ENCODE measurements around the gene COP1.
A peak's percentile ranks its signal among the peaks of the same experiment; 100 is the strongest.
"Not testable (repeated sequence)": the region's sequence is repeated elsewhere in the genome, so short reads cannot be mapped to it uniquely, and the experiment has no call there.

Gene COP1

DNA sequence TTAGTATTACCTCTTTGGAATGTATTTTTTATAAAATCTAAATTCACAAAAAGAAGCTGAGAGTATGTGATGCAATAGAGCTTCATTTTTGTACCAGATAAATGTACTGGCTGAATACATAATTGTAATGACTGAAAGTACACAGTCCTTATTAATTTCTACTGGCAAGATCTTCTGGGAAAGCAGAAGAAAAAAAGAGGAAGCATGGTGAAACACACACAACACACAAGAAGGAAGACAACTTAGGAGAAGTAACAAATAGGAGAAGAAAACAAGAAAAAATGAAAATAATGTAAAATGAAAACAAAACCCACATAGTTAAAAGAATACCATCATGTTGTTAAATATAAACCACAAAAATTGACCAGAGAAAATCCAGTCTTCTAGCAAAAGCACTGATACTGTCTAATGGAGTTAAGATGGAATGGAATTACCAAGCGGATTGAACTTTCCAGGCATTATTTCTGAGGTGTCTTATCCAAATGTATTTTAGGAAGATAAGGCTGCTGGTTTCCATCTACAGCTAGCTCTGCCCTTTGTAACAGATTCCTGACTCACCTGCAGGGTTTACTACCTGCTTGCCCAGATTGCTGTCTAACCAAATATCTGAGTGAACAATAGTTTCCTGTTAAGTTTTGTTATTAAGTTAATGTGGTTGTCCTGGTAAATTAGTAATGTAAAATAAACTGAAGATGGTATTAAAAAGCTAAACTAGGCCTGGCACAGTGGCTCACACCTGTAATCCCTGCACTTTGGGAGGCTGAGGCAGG is 4.5 kb upstream of the COP1 start:
- DNase-seq (ENCODE audit: low read depth in 1 of 2, low spot score in 1 of 2), result no peak
- no peak for TF ChIP-seq JUND (IDR thresholded peaks at IDR 0.05; ENCODE audit: low read depth)
- in situ Hi-C loops (cut with HindIII; ENCODE audit: low pct_unique_long_range_greater_than_20kb, low sequenced_read_pairs), result no loop called here

DNA sequence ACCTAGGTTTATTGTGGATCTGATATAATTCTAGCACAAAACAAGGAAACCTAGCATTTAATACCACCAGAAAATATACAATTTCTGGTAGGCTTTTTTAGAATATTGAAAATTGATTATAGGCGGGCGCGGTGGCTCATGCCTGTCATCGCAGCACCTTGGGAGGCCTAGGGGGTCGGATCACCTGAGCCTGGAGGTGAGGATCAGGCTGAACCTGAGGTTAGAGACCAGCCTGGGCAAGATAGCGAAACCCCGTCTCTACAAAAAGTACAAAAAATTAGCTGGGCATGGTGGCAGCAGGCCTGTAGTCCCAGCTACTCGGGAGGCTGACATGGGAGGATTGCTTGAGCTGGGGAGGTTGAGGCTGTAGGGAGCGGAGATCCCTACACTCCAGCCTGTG is 948 bp upstream of the COP1 start:
- in situ Hi-C loops (cut with HindIII; ENCODE audit: low pct_unique_long_range_greater_than_20kb, low sequenced_read_pairs), result no loop called here
- TF ChIP-seq JUND (IDR thresholded peaks at IDR 0.05; ENCODE audit: low read depth), result no peak
- DNase-seq (ENCODE audit: low read depth in 1 of 2, low spot score in 1 of 2), result no peak

DNA sequence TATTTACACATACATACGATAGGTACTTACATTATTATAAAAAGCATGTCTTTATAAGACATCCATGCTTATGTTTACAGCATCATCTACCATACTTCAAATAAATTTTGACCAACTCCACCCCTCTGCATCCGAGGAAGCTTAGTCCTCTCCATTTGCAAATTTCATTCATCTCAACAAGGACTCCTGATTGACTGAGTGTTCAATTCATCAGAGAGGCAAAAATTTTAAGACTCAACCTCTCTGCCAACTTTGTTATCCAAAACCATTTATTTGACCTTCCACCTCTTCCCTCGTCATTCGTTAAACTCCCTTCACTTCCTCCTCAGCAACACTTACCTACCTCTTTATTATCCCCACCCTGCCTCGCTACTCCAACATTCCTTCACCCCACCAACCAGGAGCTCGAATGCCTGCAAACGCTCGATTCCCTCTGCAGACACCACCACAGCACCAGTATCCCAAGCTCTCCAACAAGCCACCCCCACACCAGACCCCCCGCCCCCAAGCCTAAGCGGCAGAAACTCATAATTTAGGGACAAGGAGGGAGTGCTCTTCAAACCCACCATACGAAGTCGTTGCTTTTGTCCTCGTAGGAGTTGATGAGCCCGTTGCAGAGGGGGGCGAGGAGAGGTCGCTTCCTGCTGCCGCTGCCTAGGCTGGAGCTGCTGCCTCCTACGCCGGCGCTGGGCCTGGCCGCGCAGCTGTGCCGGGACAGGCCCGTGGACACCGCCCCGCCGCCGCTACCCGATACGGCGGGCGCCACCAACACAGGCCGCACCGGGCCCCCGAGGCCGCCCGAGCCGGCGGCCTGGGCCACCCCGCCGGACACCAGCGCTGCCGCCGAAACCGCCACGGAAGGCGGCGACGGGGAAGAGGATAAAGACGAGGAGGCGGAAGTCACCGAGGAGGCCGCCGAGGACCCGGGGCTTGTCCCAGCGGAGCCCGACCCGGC is 803 bp downstream of the COP1 start:
- in situ Hi-C loops (cut with HindIII; ENCODE audit: low pct_unique_long_range_greater_than_20kb, low sequenced_read_pairs), result no loop called here
- peak; percentile 33 to 47 for DNase-seq (ENCODE audit: low read depth in 1 of 2, low spot score in 1 of 2)
- TF ChIP-seq JUND (IDR thresholded peaks at IDR 0.05; ENCODE audit: low read depth), result no peak

DNA sequence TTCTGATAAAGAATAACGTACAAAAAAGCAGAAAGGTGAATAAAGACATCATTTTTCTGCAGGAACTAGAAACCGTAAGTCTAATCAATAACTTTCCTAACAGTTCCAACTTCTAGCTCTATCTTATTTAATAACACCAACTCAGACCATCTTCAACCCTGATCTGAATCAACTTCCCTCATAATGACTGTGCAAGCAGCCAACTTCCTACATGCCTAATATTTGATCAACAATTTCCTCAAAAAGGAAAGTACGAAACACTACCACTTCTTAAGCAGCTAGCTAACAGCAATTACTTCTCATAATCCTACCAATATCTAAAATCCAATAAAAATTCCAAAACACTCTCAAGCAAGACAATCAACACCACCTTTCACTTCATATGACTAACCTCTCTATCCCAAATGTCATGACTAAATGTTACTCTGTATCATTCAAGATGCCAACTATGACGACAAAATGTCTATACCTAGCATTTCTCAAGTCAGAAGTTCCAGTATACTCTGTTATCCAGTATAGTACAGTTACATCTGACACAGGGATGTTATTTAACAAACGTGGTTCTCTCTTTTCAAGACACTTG is 1.7 kb downstream of the COP1 start:
- in situ Hi-C loops (cut with HindIII; ENCODE audit: low pct_unique_long_range_greater_than_20kb, low sequenced_read_pairs), result no loop called here
- TF ChIP-seq JUND (IDR thresholded peaks at IDR 0.05; ENCODE audit: low read depth), result no peak
- DNase-seq (ENCODE audit: low read depth in 1 of 2, low spot score in 1 of 2), result no peak

DNA sequence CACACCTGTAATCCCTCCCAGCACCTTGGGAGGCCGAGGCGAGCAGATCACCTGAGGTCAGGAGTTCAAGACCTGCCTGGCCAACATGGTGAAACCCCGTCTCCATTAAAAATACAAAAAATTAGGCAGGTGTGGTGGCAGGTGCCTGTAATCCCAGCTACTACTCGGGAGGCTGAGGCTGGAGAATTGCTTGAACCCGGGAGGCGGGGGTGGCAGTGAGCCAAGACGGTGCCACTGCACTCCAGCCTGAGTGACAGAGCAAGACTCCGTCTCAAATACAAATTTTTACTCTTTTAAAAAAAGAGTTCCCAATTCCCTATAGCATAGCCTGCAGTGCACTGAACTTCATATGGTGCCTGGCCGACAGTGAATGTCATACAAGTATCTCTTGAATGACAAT is 2.4 kb downstream of the COP1 start:
- DNase-seq (ENCODE audit: low read depth in 1 of 2, low spot score in 1 of 2); in situ Hi-C loops (cut with HindIII; ENCODE audit: low pct_unique_long_range_greater_than_20kb, low sequenced_read_pairs): not testable (repeated sequence)

DNA sequence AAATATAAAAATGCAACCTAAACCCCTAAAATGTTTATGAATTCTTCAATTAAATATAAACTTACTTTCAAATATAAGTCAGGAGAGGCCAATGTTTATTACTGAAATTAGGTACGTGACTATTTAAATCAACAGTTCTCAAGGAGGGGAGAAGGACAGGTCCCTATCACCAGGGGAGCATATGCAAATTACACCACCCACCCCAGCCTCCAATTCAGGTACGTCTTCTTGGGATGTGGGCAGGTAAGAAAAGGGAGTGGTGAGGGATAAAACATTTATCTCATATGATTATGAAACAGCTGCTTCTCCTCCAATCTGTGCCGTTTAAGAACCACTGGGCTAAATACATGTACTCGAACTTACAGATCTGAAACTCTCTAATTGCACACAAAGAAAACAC is 3.4 kb downstream of the COP1 start:
- TF ChIP-seq JUND (IDR thresholded peaks at IDR 0.05; ENCODE audit: low read depth), result no peak
- DNase-seq (ENCODE audit: low read depth in 1 of 2, low spot score in 1 of 2), result no peak
- in situ Hi-C loops (cut with HindIII; ENCODE audit: low pct_unique_long_range_greater_than_20kb, low sequenced_read_pairs), result no loop called here

DNA sequence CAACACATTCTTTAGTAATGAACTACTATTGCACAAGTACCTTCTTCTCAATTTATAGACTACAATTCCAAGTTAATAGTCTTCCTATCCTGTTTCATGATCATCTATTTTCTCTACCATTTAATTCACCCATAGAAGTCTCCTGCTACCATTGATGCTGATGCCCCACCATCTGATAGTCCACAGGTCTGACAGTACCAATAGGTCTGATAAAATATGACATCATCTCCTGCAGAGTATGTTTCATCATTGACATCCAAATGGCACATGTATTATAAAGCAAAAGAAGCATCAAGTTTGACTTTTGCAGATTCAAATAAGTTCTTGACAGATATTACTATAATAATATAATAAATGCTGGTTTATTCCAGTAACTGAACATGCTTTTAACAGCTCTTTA is 5.5 kb downstream of the COP1 start:
- no peak for DNase-seq (ENCODE audit: low read depth in 1 of 2, low spot score in 1 of 2)
- no peak for TF ChIP-seq JUND (IDR thresholded peaks at IDR 0.05; ENCODE audit: low read depth)
- in situ Hi-C loops (cut with HindIII; ENCODE audit: low pct_unique_long_range_greater_than_20kb, low sequenced_read_pairs), result no loop called here

DNA sequence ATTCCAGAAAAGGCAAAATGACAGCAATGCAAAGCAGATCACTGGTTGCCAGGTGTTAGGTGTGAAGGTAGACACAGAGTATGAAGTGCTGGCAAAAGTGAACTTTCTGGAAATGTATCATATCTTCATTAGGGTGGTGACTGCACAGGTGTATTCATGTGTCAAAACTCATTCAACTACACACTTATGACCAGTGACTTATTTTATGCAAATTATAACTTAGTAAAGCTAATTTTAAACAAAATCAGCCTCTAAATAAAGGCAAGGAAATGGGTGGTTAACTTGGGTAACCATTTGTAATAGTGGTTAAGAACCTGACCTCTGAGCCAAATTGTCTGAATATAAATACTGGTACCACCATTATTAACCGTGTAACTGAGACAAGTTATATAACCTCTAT is 7.4 kb downstream of the COP1 start:
- TF ChIP-seq JUND (IDR thresholded peaks at IDR 0.05; ENCODE audit: low read depth), result no peak
- in situ Hi-C loops (cut with HindIII; ENCODE audit: low pct_unique_long_range_greater_than_20kb, low sequenced_read_pairs), result no loop called here

DNA sequence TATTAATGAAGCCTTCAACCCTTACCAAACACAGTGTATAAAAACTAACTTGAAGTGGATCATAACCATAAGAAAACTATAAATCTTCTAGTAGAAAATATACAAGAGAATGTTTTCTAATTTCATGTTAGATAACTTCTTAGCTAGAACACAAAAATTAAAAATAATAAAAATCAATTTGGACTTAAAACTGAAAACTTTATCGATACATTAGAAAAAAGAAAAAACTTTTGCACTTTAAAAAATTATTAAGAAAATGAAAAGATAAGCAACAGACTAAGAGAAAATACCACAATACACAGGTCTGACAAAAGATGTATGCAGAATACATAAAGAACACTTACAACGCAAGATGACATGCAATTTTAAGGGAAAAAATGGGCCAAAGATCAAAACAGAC is 8.7 kb downstream of the COP1 start:
- DNase-seq (ENCODE audit: low read depth in 1 of 2, low spot score in 1 of 2), result no peak
- TF ChIP-seq JUND (IDR thresholded peaks at IDR 0.05; ENCODE audit: low read depth), result no peak
- in situ Hi-C loops (cut with HindIII; ENCODE audit: low pct_unique_long_range_greater_than_20kb, low sequenced_read_pairs), result no loop called here

More for the DNA sequence above, 7.4 kb downstream of the COP1 start:
- no peak for DNase-seq (ENCODE audit: low read depth in 1 of 2, low spot score in 1 of 2)

DNA sequence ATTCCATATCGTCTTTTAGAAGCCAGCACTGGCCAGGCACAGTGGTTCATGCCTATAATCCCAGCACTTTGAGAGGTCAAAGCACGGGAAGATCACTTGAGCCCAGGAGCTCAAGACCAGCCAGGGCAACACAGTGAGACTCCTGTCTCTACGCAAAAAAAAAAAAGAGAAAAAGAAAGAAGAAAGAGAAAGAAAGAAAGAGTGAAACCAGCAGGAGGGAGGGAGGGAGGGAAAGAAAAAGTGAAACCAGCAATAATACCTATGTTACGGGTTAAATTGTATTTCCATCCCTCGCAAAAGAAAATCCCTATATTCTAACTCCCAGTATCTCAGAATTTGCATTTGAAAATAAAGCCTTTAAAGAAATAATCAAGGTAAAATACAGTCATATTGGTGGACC is 10.4 kb downstream of the COP1 start:
- no peak for TF ChIP-seq JUND (IDR thresholded peaks at IDR 0.05; ENCODE audit: low read depth)
- in situ Hi-C loops (cut with HindIII; ENCODE audit: low pct_unique_long_range_greater_than_20kb, low sequenced_read_pairs), result no loop called here

DNA sequence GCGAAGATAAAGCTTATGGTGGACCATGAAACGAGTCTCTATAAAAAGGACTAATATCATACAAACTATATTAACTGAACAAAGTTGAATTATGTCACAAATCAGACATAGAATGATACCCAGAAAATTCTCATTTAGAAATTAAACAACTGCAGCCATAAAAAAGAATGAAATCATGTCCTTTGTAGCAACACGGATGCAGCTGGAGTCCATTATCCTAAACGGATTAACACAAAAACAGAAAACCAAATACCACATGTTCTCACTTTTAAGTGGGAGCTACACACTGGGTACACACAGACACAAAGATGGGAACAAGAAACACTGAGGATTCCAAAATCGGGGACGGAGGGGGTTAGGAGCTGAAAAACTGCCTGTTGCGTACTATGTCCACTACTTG is 11.5 kb downstream of the COP1 start:
- no peak for TF ChIP-seq JUND (IDR thresholded peaks at IDR 0.05; ENCODE audit: low read depth)
- no peak for DNase-seq (ENCODE audit: low read depth in 1 of 2, low spot score in 1 of 2)
- in situ Hi-C loops (cut with HindIII; ENCODE audit: low pct_unique_long_range_greater_than_20kb, low sequenced_read_pairs), result no loop called here

More for the DNA sequence above, 10.4 kb downstream of the COP1 start:
- no peak for DNase-seq (ENCODE audit: low read depth in 1 of 2, low spot score in 1 of 2)

DNA sequence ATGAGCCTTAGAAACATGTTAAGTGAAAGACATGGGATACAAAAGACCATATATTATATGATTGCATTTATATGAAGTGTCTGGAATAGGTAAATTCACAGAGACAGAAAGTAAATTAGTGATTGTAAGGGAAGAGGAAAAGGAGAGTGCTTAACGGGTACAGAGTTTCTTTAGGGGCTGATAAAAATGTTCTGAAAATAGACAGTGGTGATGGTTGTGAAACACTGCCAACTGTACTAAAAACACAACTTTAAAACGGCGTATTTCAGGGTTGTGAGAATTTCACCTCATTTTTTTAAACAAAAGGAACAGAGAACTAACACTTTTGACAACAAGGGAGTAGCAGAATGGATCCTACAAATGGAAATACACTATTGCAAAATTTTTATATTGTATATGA is 13.4 kb downstream of the COP1 start:
- TF ChIP-seq JUND (IDR thresholded peaks at IDR 0.05; ENCODE audit: low read depth), result no peak
- in situ Hi-C loops (cut with HindIII; ENCODE audit: low pct_unique_long_range_greater_than_20kb, low sequenced_read_pairs), result no loop called here
- no peak for DNase-seq (ENCODE audit: low read depth in 1 of 2, low spot score in 1 of 2)

DNA sequence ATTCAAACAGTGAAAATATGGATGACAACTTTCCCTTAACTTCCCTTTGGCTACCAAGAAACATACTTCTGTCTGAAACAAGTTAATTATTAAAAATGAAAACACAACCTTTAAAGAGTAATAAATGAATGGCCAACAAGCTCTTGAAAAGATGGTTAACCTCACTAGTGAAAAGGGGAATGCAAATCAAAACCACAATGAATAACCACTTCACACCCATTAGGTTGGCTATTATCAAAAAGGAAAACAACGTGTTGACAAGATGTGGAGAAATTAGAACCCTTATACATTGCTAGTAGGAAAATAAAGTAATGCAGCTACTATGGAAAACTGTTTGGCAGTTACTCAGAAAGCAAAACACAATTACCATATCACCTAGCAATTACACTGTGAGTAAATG is 14.1 kb downstream of the COP1 start:
- TF ChIP-seq JUND (IDR thresholded peaks at IDR 0.05; ENCODE audit: low read depth), result no peak
- in situ Hi-C loops (cut with HindIII; ENCODE audit: low pct_unique_long_range_greater_than_20kb, low sequenced_read_pairs), result no loop called here

More for the DNA sequence above, 14.1 kb downstream of the COP1 start:
- no peak for DNase-seq (ENCODE audit: low read depth in 1 of 2, low spot score in 1 of 2)
